ENCODE measurements around the gene ZCCHC24. TPM values are rescaled to one million over a fixed set of nuclear protein-coding genes. Genes with fewer than 3 reads are reported as not detected.

The ZCCHC24 gene
- total RNA-seq, 4 donors from 2014 or later = 32.8 to 122 (median 37.7) TPM

DNA sequence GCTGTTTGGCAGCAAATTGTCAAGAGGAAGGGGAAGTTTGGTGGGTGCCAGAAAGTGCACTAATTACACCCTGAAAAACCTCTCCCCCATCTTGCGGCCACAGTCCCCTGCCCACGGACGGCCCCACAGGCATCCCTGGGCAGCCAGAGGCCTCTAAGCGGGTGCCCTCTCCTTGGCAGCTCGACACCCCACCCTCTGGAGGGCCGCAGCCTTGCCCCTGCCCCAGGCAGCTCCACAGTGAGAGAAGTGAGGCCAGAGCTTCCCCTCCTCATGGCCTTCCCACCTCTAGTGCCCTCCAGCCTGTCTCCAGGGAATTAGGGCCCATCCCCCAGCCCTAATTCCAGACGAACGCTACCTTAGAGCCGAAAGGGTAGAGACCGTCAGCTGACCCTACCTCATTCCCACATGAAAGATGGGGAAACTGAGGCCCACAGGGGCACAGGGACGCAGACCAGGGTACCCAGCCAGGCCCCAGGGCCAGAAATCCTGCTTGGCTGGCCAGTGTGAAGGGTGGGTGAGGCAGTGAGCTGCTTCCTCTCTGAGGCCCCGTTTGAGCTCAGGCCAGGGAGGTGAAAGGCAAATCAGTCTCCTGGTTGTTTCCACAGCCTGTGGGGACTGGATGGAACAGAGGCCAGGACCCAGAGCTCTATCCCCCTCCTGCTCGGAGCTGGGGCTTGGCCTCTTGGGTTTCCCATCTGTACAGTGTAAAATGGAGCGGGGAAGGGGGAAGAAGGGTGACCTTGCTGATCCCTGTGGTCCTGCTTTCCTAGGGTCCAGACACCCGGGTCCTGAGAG is 10.0 kb downstream of the ZCCHC24 start:
- Histone ChIP-seq H3K4me3 (peak overlapping the region in 1 of 2 donors; percentile 4), H3K27ac (peak overlapping the region; percentile 95 to 99), H3K36me3 (no peaks in the 10 kb centered on the region), H3K9me3 (no peaks in the 10 kb centered on the region), H3K27me3 (no peaks in the 10 kb centered on the region), H3K4me1 (peaks cover 45 to 66% of the 10 kb centered on the region in 2 donors)
- peak; percentile 70 to 78 for DNase-seq
- intact Hi-C loops (cut with DNase I; ENCODE audit: low total_unique reads) = no loop called here
- TF ChIP-seq, protein P1, sequence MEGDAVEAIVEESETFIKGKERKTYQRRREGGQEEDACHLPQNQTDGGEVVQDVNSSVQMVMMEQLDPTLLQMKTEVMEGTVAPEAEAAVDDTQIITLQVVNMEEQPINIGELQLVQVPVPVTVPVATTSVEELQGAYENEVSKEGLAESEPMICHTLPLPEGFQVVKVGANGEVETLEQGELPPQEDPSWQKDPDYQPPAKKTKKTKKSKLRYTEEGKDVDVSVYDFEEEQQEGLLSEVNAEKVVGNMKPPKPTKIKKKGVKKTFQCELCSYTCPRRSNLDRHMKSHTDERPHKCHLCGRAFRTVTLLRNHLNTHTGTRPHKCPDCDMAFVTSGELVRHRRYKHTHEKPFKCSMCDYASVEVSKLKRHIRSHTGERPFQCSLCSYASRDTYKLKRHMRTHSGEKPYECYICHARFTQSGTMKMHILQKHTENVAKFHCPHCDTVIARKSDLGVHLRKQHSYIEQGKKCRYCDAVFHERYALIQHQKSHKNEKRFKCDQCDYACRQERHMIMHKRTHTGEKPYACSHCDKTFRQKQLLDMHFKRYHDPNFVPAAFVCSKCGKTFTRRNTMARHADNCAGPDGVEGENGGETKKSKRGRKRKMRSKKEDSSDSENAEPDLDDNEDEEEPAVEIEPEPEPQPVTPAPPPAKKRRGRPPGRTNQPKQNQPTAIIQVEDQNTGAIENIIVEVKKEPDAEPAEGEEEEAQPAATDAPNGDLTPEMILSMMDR (IDR thresholded peaks at IDR 0.05) = no peak
- TF ChIP-seq POLR2A (IDR thresholded peaks at IDR 0.05) = no peak

DNA sequence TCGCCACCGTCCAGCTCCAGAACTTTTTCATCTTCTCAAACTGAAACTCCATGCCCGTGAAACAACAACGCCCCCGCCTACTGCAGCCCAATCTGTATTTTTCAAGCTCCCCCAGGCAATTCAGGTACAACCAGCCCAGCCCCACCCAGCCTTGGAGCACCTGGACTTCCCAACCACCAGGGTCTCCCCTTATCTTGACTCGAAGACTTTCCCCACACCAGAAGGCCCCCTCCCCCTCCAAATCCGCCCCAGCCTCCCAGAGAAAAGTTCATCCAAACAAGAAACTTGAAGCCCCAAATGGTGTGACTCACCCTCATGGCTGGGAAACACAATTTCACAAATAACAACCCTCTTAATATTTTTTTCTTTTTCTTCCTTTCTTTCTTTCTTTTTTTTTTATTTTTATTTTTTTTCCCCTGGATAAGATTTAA is 10.6 kb downstream of the ZCCHC24 start:
- peaks cover 45 to 59% of the 10 kb centered on the region in 2 donors for H3K4me1 ChIP-seq
- H3K9me3 ChIP-seq = no peaks in the 10 kb centered on the region
- no peaks in the 10 kb centered on the region for H3K36me3 ChIP-seq
- DNase-seq = peak; percentile 66 to 83
- intact Hi-C loops (cut with DNase I; ENCODE audit: low total_unique reads) = no loop called here
- no peak for TF ChIP-seq POLR2A (IDR thresholded peaks at IDR 0.05)
- TF ChIP-seq, protein P1 (IDR thresholded peaks at IDR 0.05) = no peak
- H3K27me3 ChIP-seq = no peaks in the 10 kb centered on the region
- H3K4me3 ChIP-seq = peak overlapping the region in 1 of 2 donors; percentile 4
- peak overlapping the region; percentile 95 to 99 for H3K27ac ChIP-seq

DNA sequence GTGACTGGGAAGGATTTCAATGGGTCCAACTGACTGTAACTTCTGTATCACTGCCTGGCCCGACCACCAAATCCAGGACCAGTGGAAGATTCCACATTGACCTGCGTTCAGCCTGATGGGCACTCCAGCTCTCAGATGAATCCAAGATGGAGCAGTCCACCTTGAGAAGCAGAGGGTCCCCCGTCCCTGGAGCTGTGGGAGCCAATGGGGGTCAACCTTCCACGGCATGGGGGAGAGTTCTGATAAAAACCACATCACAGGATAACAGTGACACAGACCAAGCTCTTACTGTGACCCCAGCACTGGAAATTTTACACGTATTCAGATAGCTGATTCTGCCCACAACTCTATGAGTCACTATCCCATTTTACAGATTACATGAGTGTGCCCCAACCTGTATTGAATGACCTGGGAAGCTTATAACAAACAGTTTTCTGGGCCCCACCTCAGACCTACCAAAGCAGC is 11.2 kb downstream of the ZCCHC24 start:
- Histone ChIP-seq H3K4me1 (peaks cover 45 to 56% of the 10 kb centered on the region in 2 donors), H3K36me3 (no peaks in the 10 kb centered on the region), H3K4me3 (no peak overlapping the region), H3K9me3 (no peaks in the 10 kb centered on the region), H3K27me3 (no peaks in the 10 kb centered on the region), H3K27ac (peak overlapping the region; percentile 95 to 99)
- intact Hi-C loops (cut with DNase I; ENCODE audit: low total_unique reads) = no loop called here
- TF ChIP-seq, protein P1 (IDR thresholded peaks at IDR 0.05) = no peak
- TF ChIP-seq POLR2A (IDR thresholded peaks at IDR 0.05) = no peak
- peak in 1 of 2 donors; percentile 20 for DNase-seq

DNA sequence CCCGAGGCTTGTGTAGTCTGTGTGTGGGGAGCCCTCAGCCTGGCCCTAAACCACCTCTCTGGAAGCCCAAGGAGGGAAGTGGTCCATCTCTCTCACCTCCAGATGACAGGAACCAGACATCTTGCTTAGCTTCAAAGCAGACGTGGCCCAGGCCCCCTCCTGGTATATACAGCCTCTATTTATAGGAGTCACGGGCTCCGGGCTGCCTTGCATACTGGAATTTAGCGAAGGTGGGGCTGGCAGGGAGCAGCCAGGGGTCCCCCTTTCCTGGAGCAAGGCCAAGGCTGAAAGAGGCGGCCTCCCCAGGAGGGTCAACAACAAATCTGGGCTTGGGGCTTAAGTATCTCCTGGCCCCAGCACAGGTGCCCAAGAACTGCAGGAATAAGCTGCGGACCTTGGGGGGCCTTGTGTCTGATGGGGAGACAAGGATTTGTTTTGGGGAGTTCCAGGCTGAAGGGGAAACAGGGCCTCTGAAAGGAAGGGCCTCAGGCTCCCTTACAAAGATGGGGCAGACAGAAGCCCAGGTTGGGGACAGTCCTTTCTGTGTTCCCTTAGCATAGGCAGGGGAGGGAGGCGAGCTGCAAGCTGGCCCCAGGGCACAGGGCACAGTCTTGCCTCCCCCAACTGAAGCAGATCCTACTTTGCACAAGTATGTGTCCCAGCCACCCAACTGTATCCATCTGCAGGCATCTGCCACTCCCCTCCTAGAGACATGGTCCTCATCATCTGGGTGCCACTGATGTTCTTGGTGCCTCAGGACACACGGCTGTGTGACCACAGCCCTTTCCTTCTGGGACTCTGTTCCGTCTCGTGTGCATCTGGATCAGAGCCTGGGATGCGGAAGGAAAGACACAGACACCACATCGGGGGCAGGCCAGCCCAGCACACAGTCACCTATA is 11.9 kb downstream of the ZCCHC24 start:
- intact Hi-C loops (cut with DNase I; ENCODE audit: low total_unique reads) = no loop called here
- no peak overlapping the region for H3K4me3 ChIP-seq
- H3K36me3 ChIP-seq = no peaks in the 10 kb centered on the region
- no peaks in the 10 kb centered on the region for H3K27me3 ChIP-seq
- peak in 1 of 2 donors; percentile 45 for DNase-seq
- no peaks in the 10 kb centered on the region for H3K9me3 ChIP-seq
- peak overlapping the region; percentile 95 to 99 for H3K27ac ChIP-seq
- peaks cover 45 to 56% of the 10 kb centered on the region in 2 donors for H3K4me1 ChIP-seq
- TF ChIP-seq, protein P1 (IDR thresholded peaks at IDR 0.05) = no peak
- no peak for TF ChIP-seq POLR2A (IDR thresholded peaks at IDR 0.05)
